GM18868 (cell line): ENCODE results near the gene WNT3.

ENCODE experiments used
- ATAC-seq: cut with Tn5 transposase; IDR thresholded peaks from one replicate; pipeline ENCODE4 v1.9.1; 2021; ENCODE audit warnings: mild to moderate bottlenecking, moderate library complexity; ENCODE audit not compliant: unreplicated experiment

The WNT3 gene

DNA sequence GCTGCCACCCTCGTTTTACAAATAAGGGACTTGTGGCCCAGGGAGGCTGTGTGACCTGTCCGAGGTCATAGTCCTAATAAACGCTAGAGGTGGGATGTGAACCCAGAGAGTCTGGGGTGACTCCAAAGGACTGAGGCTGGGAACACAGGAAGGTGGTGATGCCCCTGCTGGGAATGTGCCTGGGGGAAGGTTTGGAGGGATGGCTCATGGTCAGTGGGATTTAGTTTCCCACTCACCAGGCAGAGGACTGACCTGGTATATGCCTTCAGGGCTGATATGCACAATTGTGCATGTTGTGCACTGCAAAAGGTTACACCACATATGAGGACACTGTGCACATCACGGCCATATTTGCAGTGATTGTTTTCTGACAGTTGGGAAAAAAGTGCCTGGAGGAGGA, 19.0 kb upstream of the WNT3 start:
- ATAC-seq, result no peak

DNA sequence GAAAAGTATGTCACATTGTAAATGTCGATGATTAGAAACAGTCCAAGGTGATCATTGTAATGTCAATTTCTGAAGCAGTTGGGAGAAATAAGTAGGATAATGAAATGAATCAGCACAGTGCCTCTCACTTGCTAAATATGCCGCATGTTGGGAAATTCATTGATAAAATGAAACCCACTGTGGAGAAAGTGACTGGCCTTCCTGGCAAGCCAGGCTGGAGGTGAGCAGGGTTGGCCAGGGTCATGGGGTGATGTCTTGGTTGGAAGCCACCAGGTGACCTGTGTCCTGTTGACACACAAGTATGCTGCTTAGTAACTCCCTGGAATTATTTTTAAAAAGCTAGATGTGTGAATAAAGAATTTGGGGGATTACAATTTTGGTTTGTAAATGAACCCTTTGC, 18.0 kb upstream of the WNT3 start:
- ATAC-seq, result no peak

DNA sequence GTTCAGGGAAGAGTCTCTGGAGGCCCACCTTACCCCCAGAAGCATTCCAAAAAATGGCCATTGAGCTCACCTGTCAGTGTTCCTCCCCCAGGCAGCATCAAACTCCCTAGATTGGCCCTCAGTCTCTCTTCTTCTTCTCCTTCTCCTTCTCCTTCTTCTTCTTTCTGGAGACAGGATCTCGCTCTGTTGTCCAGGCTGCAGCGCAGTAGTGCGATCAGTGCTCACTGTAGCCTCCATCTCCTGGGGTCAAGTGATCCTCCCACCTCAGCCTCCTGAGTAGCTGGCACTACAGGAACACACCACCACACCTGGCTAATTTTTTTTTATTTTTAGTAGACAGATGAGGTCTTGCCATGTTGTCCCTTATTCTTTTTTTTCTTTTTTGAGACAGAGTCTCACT, 16.4 kb upstream of the WNT3 start:
- no peak for ATAC-seq

DNA sequence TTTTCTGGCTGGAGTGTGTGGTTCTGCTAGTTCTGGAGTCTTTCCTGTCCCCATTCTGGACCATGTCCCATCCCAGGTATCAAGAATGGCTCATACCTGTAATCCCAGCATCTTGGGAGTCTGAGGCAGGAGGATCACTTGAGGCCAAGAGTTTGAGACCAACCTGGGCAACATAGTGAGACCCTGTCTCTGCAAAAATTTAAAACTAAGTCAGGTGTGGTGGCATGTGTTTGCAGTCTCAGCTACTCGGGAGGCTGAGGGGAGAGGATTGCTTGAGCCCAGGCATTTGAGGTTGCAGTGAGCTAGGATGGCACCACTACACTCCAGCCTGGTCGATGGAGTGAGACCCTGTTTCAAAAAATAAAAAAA, 15.3 kb upstream of the WNT3 start:
- no peak for ATAC-seq

DNA sequence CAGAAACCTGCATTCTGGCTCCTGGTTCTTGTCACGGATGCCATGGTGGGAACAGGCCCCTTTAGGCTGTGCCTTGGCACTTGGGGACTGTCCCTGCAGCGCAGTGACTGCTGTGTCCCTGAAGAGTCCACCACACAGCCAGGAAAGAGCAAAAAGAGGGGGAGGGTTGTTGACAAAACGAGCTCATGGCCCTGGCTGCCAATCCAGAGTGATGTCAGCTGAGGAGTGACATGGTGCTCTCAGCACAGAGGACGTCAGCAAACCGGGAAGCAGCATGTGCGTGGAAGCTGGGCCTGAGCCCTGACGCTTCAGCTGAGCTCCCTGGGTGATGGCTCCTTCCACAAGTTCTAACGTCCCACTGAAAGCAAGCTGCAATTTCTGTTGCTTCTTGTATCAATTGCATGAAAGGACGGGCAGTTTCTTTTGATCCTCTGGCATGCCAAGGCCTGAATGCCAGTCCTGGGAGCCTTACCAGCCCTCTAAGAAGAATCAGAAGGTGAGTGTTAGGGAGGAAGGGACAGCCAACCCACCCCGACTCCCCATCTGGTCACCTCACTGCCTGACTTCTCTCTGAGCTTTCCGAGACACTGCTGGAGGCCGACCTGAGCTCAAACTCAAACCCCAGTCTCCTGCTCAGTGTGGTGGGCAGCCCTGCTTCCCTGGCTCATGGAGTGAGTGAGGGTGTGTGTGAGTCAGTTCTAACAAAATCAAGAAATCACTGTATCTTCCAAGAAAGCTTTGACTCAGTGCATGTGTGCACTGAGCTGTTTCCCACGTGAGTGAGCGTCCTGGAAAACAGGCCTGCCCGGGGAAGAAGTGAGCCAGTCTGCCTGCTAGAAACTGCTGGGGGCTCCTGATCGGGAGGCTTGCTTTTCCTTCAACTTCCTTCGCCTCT, 14.7 kb upstream of the WNT3 start:
- no peak for ATAC-seq

DNA sequence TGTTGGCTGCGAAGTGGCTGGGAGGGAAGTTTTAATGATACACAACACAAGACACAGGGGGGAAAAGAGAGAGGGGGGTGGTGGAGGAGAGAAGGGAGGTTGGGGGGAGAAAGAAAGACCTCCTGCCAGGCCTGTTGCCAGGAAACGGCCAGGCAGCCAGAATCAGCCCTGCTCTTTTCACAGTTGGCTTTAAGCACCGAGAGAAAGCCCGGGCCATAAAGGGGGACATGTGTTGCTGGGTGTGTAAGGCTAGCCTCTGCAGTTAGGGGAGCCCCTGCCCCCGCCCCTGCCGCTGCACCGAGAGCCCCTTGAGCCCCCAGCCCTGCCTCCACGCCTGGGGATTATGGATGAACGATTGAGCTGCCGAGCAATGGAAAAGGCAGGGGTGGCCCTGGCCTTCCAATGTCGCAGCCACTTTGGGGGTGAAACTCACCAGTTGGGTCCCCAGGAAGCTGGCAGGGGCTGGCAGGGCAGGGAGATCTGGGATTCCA, 13.9 kb upstream of the WNT3 start:
- no peak for ATAC-seq

DNA sequence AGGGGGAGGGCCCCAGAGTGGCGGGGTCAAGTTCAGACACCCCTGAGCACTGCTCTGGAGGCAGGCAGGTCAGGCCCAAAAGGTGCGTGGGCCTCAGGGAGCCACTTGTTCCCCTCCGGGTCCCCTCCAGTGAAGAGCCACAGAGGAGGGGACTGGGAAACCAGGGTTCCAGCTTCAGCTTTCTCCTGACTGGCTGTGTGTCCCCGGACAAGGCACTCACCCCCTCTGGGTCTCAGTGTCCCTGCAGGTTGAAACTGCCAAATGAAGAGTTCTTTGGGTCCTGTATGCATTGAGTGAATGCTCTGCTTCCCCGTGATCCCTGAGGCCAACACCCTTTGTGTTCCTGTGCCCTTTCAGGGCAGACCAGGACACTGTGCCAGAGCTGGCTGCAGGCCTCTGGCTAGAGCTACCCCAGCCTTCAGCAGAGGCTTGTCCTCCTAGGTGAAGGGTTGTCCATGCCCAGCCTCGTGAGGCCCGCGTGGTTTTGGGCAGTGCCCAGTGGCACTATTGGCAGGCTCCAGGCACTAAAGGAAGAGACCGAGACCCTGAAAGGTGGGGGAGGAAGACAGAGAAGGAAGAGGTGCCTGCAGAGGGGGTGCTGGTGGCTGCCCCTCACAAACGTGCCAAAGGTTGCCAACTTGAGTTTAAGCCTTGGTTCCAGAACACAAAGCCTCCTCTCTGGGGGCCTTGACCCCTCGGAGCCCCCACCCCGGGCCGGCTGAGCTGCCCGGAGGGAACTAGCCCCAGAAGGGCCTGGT, 13.3 kb upstream of the WNT3 start:
- no peak for ATAC-seq

DNA sequence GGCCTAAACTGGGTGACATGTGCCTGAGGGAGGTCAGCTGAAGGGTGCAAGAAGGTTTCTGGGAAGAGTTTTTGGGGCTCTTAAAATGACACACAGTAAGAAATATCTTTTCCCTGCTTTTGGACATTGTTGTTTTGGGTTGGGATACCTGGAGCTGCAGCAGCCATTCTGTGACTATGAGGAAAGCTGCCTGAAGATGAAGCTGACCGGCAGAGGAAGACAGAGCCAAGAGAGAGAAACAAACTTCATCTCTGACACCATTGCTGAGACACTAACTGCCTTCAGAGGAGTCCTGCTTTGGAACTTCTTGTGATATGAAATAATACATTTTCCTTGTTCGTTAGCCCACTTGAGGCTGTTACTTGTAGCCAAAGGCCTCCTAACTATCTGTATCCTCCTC, 8.8 kb upstream of the WNT3 start:
- no peak for ATAC-seq

DNA sequence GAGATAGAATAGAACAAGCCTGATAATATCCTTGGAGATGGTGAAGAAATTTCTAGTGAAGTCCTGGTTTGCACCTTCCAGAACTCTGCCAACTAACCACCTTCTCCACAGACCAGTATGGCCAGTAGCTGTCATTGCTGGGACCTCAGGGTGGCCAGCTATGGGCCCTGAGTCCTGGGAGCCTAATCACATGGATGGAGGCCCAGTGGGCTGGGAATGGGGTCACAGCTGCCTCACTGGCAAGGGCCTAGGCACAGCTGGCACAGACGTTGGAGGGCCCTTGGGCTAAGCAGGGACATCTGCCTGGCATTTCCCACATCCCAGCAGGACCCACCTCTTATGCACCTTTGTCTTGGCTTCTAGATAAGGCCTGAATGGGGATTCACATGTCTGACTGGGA, 7.6 kb upstream of the WNT3 start:
- no peak for ATAC-seq

DNA sequence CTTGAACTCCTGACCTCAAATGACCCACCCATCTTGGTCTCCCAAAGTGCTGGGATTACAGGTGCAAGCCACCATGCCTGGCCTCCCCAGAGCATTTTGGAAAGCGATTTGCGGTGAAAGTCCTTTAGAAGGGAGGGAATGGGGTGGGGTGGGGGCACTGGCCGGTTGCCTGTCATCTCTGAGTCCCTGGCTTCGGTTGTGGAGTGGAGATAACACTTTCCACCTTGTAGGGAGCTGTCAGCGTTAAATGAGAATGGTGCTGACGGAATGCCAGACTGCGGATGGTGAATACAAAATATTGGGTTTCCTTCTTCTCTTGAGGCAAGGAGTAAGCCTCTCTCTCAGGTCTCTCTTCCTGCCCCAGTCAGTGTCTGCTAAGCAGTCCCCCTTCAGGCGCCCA, 5.2 kb upstream of the WNT3 start:
- no peak for ATAC-seq

DNA sequence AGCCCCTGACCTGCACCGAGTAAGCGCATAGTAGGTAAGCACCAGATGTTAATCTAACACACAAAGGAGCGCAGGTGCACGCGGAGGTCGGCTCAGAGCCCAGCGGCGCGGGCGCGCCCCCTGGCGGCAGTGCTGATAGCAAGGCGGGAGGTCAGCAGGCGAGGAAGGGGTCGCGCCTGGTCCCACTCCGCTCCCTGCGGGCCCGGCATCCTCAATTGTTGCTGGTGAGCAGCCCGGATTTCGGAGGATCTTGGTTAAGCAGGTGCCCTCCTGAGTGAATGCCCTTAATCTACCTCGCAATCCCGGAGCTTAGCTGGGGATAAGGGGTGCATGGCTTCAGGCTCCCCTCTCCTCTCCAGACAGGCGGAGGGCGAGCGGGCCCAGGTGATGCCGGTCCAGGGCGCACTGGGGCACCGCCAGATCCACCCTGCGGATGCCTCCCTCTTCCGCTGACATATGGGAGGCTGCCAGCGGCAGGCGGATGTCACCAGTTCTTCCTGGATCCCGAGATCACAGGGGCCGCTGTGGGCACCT, 4.0 kb upstream of the WNT3 start:
- no peak for ATAC-seq

DNA sequence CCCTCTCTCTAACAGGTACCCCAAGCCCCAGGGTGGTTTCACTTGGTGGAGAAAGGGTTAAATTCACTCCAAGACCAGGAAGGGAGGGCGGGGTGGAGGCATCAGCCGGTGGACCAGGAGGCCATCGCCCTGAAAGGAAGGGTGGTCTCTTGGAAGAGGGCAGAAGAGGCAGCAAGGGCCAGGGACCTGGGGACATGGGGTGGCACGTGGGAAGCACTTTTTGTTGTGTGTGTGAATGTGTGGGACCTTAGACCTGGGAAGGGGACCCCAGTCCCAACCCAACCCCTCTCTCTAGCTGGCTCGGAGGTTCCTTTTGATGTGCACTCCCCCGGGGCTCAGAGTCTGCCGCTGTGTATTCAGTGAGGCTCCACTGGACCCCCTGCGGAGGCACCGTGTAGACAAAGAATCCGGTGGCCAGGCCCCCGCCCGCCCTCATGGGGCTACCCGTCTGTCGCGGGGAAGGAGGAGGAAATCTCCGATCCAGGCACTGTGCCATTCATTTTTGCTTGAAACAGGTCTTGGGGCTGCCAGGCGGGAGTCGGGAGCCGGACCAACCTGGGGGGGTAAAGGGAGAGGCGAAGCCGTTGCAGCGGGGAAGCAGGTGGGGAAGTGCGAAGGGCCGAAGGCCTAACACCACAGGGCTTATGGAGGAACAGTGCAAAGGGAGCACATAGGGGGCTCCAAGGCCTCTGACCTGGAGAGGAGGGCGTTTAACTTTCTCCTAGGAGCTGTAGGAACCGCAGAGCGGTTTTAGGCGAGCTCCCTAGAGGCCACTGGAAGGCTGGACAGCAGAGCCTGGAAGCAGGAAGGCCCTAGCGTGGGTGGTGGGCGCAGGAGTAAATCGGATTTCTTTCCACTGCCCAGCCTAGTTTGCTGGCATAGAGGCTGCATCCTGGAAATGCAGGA, 3.2 kb upstream of the WNT3 start:
- ATAC-seq, result no peak

DNA sequence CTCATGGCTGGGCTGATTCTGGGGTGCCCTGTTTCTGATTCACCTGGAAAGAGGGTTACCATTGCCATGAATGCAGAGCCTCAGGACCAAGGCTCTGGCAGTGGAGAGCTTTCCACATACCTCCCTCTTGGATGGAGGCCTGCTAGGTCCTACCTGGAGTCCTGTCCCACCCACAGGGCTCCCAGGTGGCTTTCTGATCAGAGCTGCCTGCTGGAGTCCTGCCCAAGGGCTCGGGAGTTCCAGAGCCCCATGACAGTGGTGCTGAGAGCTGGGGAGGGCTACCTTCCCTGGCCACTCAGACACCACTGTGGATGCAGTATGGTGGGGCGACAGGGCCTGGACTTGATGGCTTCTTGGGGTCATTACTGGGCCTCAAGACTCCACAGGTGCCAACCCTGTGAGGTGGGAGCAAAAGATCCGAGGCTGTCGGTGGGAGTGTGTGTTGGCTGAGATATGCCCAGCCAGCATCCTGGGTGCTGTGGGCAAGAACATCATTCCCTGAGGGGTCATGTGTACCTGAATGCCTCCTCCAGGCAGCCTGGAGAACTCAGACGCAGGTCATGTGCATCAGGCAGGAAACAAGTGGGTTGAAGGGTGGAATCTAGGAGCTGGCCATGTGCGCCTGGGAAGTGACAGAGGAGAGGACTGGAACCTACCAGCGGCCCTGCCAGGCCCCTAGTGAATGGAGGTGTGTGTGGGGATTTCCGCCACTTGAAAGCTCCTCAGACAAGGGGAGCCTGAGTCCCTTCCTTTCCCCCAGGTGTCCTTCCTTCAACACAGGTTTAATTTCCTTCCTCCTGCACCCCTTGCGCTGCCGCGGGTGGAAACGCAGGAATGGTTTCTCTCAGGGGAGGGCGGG, 2.3 kb upstream of the WNT3 start:
- no peak for ATAC-seq

DNA sequence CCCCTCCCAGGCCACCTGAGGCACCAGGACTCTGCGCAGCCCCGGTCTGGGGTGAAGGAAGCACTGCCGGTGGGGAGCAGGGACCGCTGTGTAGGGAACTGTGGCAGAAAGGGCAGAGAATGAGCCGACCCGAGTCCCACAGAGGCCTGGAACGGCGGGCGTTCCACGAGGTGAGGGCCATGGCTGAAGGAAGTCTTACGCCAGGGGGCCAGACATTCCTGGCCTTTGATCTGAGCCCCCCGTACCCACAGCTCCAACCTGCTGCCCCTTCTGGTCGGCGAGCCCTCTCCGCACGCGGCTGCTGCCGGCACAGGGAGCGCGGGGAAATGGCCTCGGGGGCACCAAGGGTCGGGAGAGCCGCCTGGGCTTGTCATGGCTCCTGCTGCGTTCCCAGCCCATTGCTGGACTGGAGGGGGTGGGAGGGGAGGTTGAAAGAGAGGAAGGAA, 1.4 kb upstream of the WNT3 start:
- no peak for ATAC-seq

DNA sequence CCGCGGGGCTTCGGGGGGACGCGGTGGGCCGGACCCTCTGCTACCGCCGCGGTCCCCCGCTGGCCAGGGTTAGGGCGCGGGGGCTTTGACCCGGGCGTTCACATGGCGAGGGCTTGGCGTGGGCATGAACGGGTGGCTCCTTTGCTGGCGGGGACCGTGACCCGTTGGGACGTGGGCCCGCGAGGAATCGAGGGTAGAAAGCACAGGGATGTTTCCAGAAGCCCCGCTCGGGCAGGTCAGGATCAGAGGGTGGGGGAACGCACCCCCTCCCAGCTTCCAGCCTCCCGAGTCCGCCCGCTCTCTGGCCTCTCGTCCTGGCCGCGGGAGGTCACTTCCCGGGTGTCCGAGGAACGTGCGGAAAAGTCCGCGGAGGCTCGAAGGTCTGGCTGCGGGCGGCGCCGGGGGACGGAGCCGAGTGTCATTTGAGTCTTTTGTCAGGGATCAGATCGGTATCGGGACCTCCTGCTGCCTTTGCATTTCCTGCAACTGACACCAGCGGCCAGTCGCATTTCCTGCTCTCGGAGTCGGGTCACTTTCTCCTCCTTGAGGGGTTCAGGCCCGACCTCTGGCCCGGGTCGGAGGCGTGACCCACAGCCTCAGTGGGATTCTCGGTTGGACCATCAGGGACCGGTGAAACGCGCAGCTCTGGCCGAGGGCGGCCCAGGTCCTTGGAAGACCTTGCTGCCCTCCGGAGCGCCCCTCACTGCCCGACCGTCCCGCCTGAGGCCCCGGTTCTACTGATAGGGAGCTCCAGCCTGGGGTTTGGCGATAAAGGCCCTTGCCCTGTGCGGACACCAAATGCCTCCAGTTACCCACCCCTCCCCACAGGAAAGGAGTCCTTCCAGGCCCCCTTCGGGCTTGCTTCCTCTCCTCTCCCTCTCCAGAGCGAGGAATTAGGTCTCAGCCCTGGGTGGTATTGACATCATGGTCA, 702 bp upstream of the WNT3 start:
- no peak for ATAC-seq

DNA sequence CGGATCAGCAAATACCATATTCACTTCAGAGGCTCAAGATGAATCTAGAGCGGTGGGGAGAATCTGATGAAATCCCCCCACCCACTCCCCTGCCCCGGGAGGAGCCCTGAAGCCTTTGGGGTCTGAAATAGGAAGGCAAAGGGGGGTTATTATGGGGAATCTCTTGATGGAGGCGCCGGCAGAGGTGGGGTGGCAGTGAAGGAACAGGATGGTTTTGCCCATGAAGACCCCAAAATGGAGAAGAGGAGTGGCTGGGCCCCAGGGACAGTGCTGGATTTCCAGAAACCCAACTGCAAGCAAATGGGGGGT, 637 bp downstream of the WNT3 start:
- ATAC-seq, result no peak

DNA sequence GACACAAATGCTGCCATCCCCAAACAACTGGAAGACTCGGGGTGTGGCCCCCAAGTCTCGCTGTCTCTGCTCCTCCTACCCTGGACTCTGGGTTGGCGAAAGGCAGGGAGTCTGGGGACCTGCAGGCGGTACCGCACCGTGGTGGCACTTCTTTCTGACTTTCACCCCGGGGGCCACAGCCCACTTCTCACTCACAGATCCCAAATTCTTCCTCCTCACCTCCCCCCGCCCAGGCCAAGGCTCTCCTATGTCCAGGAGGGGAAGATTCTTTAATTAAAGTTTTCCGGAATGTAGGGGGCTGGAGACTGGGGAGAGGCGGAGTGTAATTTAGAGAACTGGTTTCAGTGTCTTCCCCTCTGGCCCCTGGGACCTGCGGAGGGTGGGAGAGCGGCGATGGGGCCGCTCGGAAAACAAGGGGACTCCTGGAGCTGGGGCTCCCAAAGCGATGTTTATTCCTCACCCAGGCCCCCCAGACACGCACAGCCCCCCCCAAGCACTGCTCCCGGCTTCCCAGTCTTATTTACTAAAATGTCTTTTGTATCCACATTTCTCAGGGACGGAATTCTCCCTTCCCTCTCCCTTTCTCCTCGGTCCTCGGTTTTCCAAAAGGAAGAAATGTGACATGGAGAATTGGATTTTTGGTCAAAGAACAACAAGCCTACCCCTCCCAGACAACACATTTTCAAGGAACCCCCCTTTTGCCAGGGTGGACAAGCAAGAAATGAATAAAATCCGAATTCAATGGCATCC, 1.2 kb downstream of the WNT3 start:
- ATAC-seq, result no peak
